Upper lobe of left lung (tissue), 4 donors: Measurements from ENCODE around the gene CLIP2.

Experiments used
- EP300 ChIP-seq, 4 donors: sonication (generic); formaldehyde crosslinking; IDR thresholded peaks; one replicate each; pipeline ENCODE4 v1.5.1; 2017; ENCODE audit warnings: antibody characterized with exemption in 4 of 4, control low read depth in 2 of 4
- POLR2A ChIP-seq, 4 donors: fragments of 450-650 bp; IDR thresholded peaks; one replicate each; pipeline ENCODE4 v1.5.1; 2016 to 2017; ENCODE audit warnings: antibody characterized with exemption in 4 of 4, mild to moderate bottlenecking in 2 of 4
- POLR2AphosphoS5 ChIP-seq, 2 donors: sonication (generic); formaldehyde crosslinking; IDR thresholded peaks; one replicate each; pipeline ENCODE4 v1.5.1; 2017; ENCODE audit warnings: antibody characterized with exemption in 2 of 2
- TF ChIP-seq, protein P1 (sequence below), 6 experiments: fragments of 450-650 bp in 4 of 6; fragments of 200-600 bp in 2 of 6; sonication (generic) in 2 of 6; IDR thresholded peaks; one replicate each; pipeline ENCODE4 v1.5.1; 2016 to 2019; ENCODE audit warnings: antibody characterized with exemption in 6 of 6

DNA sequence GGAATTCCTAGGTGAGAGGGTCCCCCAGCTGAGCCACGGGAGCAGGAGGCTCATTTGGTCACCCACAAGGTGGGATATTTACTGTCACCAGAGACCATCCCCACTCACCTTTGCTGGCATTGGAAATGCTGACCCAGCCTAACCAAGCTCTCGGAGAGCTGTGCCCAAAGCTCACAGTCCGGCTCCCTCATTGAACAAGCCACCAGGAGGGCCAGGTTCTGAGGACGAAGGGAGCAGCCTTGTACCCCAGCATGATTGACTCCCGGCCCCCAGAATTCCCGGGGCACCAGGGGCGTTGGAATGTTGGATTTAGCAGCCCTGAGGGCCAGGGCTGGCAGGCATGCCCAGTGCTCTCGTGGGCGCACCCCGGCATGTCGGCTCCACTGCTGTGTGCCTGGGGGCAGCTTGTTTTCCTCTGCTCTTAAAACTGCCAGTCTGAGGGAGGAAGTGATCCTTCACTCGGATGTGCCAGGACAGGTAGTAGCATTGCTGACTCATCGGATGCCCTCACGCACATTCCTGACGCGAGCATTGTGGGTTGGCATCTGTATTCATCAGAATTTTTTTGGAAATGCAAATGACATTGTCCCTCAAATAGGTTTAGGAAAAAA lies 23.3 kb downstream of the CLIP2 start:
- TF ChIP-seq, protein P1, sequence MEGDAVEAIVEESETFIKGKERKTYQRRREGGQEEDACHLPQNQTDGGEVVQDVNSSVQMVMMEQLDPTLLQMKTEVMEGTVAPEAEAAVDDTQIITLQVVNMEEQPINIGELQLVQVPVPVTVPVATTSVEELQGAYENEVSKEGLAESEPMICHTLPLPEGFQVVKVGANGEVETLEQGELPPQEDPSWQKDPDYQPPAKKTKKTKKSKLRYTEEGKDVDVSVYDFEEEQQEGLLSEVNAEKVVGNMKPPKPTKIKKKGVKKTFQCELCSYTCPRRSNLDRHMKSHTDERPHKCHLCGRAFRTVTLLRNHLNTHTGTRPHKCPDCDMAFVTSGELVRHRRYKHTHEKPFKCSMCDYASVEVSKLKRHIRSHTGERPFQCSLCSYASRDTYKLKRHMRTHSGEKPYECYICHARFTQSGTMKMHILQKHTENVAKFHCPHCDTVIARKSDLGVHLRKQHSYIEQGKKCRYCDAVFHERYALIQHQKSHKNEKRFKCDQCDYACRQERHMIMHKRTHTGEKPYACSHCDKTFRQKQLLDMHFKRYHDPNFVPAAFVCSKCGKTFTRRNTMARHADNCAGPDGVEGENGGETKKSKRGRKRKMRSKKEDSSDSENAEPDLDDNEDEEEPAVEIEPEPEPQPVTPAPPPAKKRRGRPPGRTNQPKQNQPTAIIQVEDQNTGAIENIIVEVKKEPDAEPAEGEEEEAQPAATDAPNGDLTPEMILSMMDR (IDR thresholded peaks at IDR 0.05): no peak
- no peak for TF ChIP-seq POLR2A (IDR thresholded peaks at IDR 0.05)
- TF ChIP-seq POLR2AphosphoS5 (IDR thresholded peaks at IDR 0.05): no peak
- no peak for TF ChIP-seq EP300 (IDR thresholded peaks at IDR 0.05)
